ENCODE measurements around the gene TMEM40.

Gene TMEM40

GRCh38 chr3:12737319-12737718, 21.7 kb downstream of the TMEM40 start:
- H3K9me3 ChIP-seq (ENCODE audit: control insufficient read depth, low read length) = no peaks in the 10 kb centered on the region
- H3K4me2 ChIP-seq (ENCODE audit: low read length, poor library complexity, severe bottlenecking) = no peak overlapping the region
- no peak overlapping the region for H2BK5ac ChIP-seq (ENCODE audit: low read depth, low read length, poor library complexity, severe bottlenecking)
- no peak overlapping the region for H4K91ac ChIP-seq (ENCODE audit: low read length)
- H3K4me3 ChIP-seq (ENCODE audit: insufficient read depth in 1 of 2, low read depth in 1 of 2, low read length in 2 of 2) = no peak overlapping the region
- H3K27ac ChIP-seq (ENCODE audit: low read length, poor library complexity, severe bottlenecking) = no peak overlapping the region
- H3K4me1 ChIP-seq (ENCODE audit: control insufficient read depth, insufficient read depth, low read depth, low read length) = no peaks in the 10 kb centered on the region
- no peaks in the 10 kb centered on the region for H3K36me3 ChIP-seq (ENCODE audit: control insufficient read depth in 1 of 2, insufficient read depth in 2 of 2, low read depth in 1 of 2, low read length in 2 of 2)
- H3K23ac ChIP-seq (ENCODE audit: low read length in 2 of 2) = no peak overlapping the region
- H2BK15ac ChIP-seq (ENCODE audit: low read depth, poor library complexity, severe bottlenecking) = no peak overlapping the region
- peaks cover 0 to 31% of the 10 kb centered on the region in 2 experiments for H3K27me3 ChIP-seq (ENCODE audit: control insufficient read depth in 1 of 2, insufficient read depth in 1 of 2, low read length in 2 of 2)
- no peak overlapping the region for H3K14ac ChIP-seq (ENCODE audit: low read length in 2 of 2)
- 92% methylated on average over 2 of the region's 2 CpGs for WGBS
- H2AFZ ChIP-seq (ENCODE audit: low read depth, low read length) = no peak overlapping the region
- no peak overlapping the region for H3K18ac ChIP-seq (ENCODE audit: low read depth in 1 of 2, low read length in 2 of 2)
- no peak overlapping the region for H2BK120ac ChIP-seq (ENCODE audit: low read depth, low read length)
- H2BK12ac ChIP-seq (ENCODE audit: low read length in 2 of 2) = no peak overlapping the region
- H3K4ac ChIP-seq (ENCODE audit: low read depth in 1 of 2, low read length in 2 of 2) = no peak overlapping the region
- no peak overlapping the region for H4K8ac ChIP-seq (ENCODE audit: low read length)
- no peaks in the 10 kb centered on the region for H3K79me1 ChIP-seq (replicated peaks; ENCODE audit: low read length, poor library complexity, severe bottlenecking)
- no peak overlapping the region for H2AK5ac ChIP-seq (ENCODE audit: low read length, severe bottlenecking)
- H3K9ac ChIP-seq (ENCODE audit: low read length) = no peak overlapping the region
- DNase-seq = no peak

GRCh38 chr3:12734960-12735359, 24.1 kb downstream of the TMEM40 start:
- Histone ChIP-seq H2AFZ (ENCODE audit: low read depth, low read length) (no peak overlapping the region), H3K9ac (ENCODE audit: low read length) (no peak overlapping the region), H2BK120ac (ENCODE audit: low read depth, low read length) (no peak overlapping the region), H3K27ac (ENCODE audit: low read length, poor library complexity, severe bottlenecking) (no peak overlapping the region), H2BK5ac (ENCODE audit: low read depth, low read length, poor library complexity, severe bottlenecking) (no peak overlapping the region), H3K4me2 (ENCODE audit: low read length, poor library complexity, severe bottlenecking) (no peak overlapping the region), H3K4me1 (ENCODE audit: control insufficient read depth, insufficient read depth, low read depth, low read length) (peaks cover 3% of the 10 kb centered on the region), H3K18ac (ENCODE audit: low read depth in 1 of 2, low read length in 2 of 2) (no peak overlapping the region), H2AK5ac (ENCODE audit: low read length, severe bottlenecking) (no peak overlapping the region), H4K8ac (ENCODE audit: low read length) (no peak overlapping the region), H3K23ac (ENCODE audit: low read length in 2 of 2) (no peak overlapping the region), H2BK15ac (ENCODE audit: low read depth, poor library complexity, severe bottlenecking) (no peak overlapping the region), H3K9me3 (ENCODE audit: control insufficient read depth, low read length) (no peaks in the 10 kb centered on the region), H3K36me3 (ENCODE audit: control insufficient read depth in 1 of 2, insufficient read depth in 2 of 2, low read depth in 1 of 2, low read length in 2 of 2) (no peaks in the 10 kb centered on the region), H4K91ac (ENCODE audit: low read length) (no peak overlapping the region), H3K14ac (ENCODE audit: low read length in 2 of 2) (no peak overlapping the region), H3K27me3 (ENCODE audit: control insufficient read depth in 1 of 2, insufficient read depth in 1 of 2, low read length in 2 of 2) (peaks cover 0 to 18% of the 10 kb centered on the region in 2 experiments), H2BK12ac (ENCODE audit: low read length in 2 of 2) (no peak overlapping the region), H3K79me1 (replicated peaks; ENCODE audit: low read length, poor library complexity, severe bottlenecking) (no peaks in the 10 kb centered on the region), H3K4ac (ENCODE audit: low read depth in 1 of 2, low read length in 2 of 2) (no peak overlapping the region), H3K4me3 (ENCODE audit: insufficient read depth in 1 of 2, low read depth in 1 of 2, low read length in 2 of 2) (no peak overlapping the region)
- DNase-seq = no peak
- 86% methylated on average over 4 of the region's 4 CpGs for WGBS

- no peak overlapping the region for H3K23ac ChIP-seq (ENCODE audit: low read length in 2 of 2)
- no peaks in the 10 kb centered on the region for H3K36me3 ChIP-seq (ENCODE audit: control insufficient read depth in 1 of 2, insufficient read depth in 2 of 2, low read depth in 1 of 2, low read length in 2 of 2)
- no peak overlapping the region for H2BK12ac ChIP-seq (ENCODE audit: low read length in 2 of 2)
- H4K8ac ChIP-seq (ENCODE audit: low read length) = no peak overlapping the region
- no peak overlapping the region for H4K91ac ChIP-seq (ENCODE audit: low read length)
- no peak overlapping the region for H3K4me3 ChIP-seq (ENCODE audit: insufficient read depth in 1 of 2, low read depth in 1 of 2, low read length in 2 of 2)
- H2AFZ ChIP-seq (ENCODE audit: low read depth, low read length) = no peak overlapping the region
- no peak overlapping the region for H2BK5ac ChIP-seq (ENCODE audit: low read depth, low read length, poor library complexity, severe bottlenecking)
- H3K4me1 ChIP-seq (ENCODE audit: control insufficient read depth, insufficient read depth, low read depth, low read length) = peaks cover 5% of the 10 kb centered on the region
- peaks cover 0 to 18% of the 10 kb centered on the region in 2 experiments for H3K27me3 ChIP-seq (ENCODE audit: control insufficient read depth in 1 of 2, insufficient read depth in 1 of 2, low read length in 2 of 2)
- H3K9me3 ChIP-seq (ENCODE audit: control insufficient read depth, low read length) = no peaks in the 10 kb centered on the region
- H2AK5ac ChIP-seq (ENCODE audit: low read length, severe bottlenecking) = no peak overlapping the region
- H3K14ac ChIP-seq (ENCODE audit: low read length in 2 of 2) = no peak overlapping the region
- no peak overlapping the region for H2BK15ac ChIP-seq (ENCODE audit: low read depth, poor library complexity, severe bottlenecking)
- H3K9ac ChIP-seq (ENCODE audit: low read length) = no peak overlapping the region
- DNase-seq = no peak
- no peak overlapping the region for H3K4me2 ChIP-seq (ENCODE audit: low read length, poor library complexity, severe bottlenecking)
- WGBS = 89% methylated on average over 3 of the region's 3 CpGs
- H2BK120ac ChIP-seq (ENCODE audit: low read depth, low read length) = no peak overlapping the region
- no peak overlapping the region for H3K18ac ChIP-seq (ENCODE audit: low read depth in 1 of 2, low read length in 2 of 2)
- H3K79me1 ChIP-seq (replicated peaks; ENCODE audit: low read length, poor library complexity, severe bottlenecking) = no peaks in the 10 kb centered on the region
- no peak overlapping the region for H3K27ac ChIP-seq (ENCODE audit: low read length, poor library complexity, severe bottlenecking)
- no peak overlapping the region for H3K4ac ChIP-seq (ENCODE audit: low read depth in 1 of 2, low read length in 2 of 2)
These were observed 25.5 kb downstream of the TMEM40 start for GRCh38 chr3:12733566-12733965.

DNA sequence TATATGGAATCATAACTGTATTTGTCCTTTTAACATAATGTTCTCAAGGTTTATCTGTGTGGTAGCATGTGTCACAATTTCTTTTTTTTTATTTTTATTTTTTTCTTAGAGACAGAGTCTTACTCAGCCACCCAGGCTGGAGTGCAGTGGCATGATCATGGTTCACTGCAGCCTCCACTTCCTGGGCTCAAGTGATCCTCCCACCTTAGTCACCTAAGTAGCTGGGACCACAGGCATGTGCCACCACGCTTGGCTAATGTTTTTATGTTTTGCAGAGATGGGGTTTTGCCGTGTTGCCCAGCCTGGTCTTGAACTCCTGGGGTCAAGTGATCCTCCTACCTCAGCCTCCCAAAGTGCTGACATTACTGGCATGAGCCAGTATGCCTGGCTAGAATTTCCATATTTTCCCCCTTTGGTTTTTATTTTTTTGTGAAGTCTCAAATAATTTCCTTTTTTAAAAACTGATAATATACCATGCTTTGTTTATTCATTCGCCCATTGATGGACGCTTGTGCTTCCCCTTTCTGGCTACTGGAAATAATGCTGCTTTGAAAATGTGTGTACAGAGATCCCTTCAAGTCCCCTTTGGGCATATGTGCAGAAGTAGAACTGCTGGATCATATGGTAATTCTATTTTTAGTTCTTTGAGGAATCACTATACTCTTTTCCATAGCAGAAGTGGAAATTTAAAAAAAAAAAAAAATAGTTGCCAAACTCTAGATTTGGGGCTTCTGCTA, 28.4 kb downstream of the TMEM40 start:
- no peak overlapping the region for H4K8ac ChIP-seq (ENCODE audit: low read length)
- whole genome bisulfite sequencing = 65% methylated on average over 4 of the region's 4 CpGs
- no peak overlapping the region for H2AK5ac ChIP-seq (ENCODE audit: low read length, severe bottlenecking)
- H3K4me2 ChIP-seq (ENCODE audit: low read length, poor library complexity, severe bottlenecking) = no peak overlapping the region
- H3K4ac ChIP-seq (ENCODE audit: low read depth in 1 of 2, low read length in 2 of 2) = no peak overlapping the region
- no peak overlapping the region for H2BK120ac ChIP-seq (ENCODE audit: low read depth, low read length)
- H3K36me3 ChIP-seq (ENCODE audit: control insufficient read depth in 1 of 2, insufficient read depth in 2 of 2, low read depth in 1 of 2, low read length in 2 of 2) = no peaks in the 10 kb centered on the region
- no peak overlapping the region for H2AFZ ChIP-seq (ENCODE audit: low read depth, low read length)
- no peak for DNase-seq
- no peak overlapping the region for H2BK12ac ChIP-seq (ENCODE audit: low read length in 2 of 2)
- H3K9me3 ChIP-seq (ENCODE audit: control insufficient read depth, low read length) = no peaks in the 10 kb centered on the region
- H2BK15ac ChIP-seq (ENCODE audit: low read depth, poor library complexity, severe bottlenecking) = no peak overlapping the region
- H3K18ac ChIP-seq (ENCODE audit: low read depth in 1 of 2, low read length in 2 of 2) = no peak overlapping the region
- H3K79me1 ChIP-seq (replicated peaks; ENCODE audit: low read length, poor library complexity, severe bottlenecking) = no peaks in the 10 kb centered on the region
- H3K4me1 ChIP-seq (ENCODE audit: control insufficient read depth, insufficient read depth, low read depth, low read length) = peaks cover 5% of the 10 kb centered on the region
- H3K9ac ChIP-seq (ENCODE audit: low read length) = no peak overlapping the region
- H3K27me3 ChIP-seq (ENCODE audit: control insufficient read depth in 1 of 2, insufficient read depth in 1 of 2, low read length in 2 of 2) = peaks cover 0 to 15% of the 10 kb centered on the region in 2 experiments
- no peak overlapping the region for H3K14ac ChIP-seq (ENCODE audit: low read length in 2 of 2)
- H4K91ac ChIP-seq (ENCODE audit: low read length) = no peak overlapping the region
- H3K23ac ChIP-seq (ENCODE audit: low read length in 2 of 2) = no peak overlapping the region
- no peak overlapping the region for H2BK5ac ChIP-seq (ENCODE audit: low read depth, low read length, poor library complexity, severe bottlenecking)
- H3K4me3 ChIP-seq (ENCODE audit: insufficient read depth in 1 of 2, low read depth in 1 of 2, low read length in 2 of 2) = no peak overlapping the region
- H3K27ac ChIP-seq (ENCODE audit: low read length, poor library complexity, severe bottlenecking) = no peak overlapping the region
